Measurements from ENCODE around the gene ABCG5. TPM values are rescaled to one million over a fixed set of nuclear protein-coding genes. Genes with fewer than 3 reads are reported as not detected.

The ABCG5 gene
- total and polyA plus RNA-seq, 2 experiments from 2014 or later = not detected

- Histone ChIP-seq H3K4me3 (no peak overlapping the region), H3K36me3 (no peaks in the 10 kb centered on the region), H3K27ac (no peak overlapping the region), H3K9me3 (ENCODE audit: low read depth) (no peaks in the 10 kb centered on the region), H3K27me3 (no peaks in the 10 kb centered on the region), H3K4me1 (ENCODE audit: low read depth) (no peaks in the 10 kb centered on the region)
- DNase-seq (ENCODE audit: low read depth in 1 of 2, low spot score in 1 of 2) = peak in 1 of 2 donors; percentile 16
- no peak for TF ChIP-seq CTCF (IDR thresholded peaks at IDR 0.05; ENCODE audit: low read depth, low read length)
These were observed 35.5 kb downstream of the ABCG5 start for GRCh38 chr2:43803113-43803512.

GRCh38 chr2:43802135-43802534, 36.5 kb downstream of the ABCG5 start:
- Histone ChIP-seq H3K4me3 (no peak overlapping the region), H3K27me3 (no peaks in the 10 kb centered on the region), H3K9me3 (ENCODE audit: low read depth) (no peaks in the 10 kb centered on the region), H3K4me1 (ENCODE audit: low read depth) (no peaks in the 10 kb centered on the region), H3K36me3 (no peaks in the 10 kb centered on the region), H3K27ac (no peak overlapping the region)
- TF ChIP-seq CTCF (IDR thresholded peaks at IDR 0.05; ENCODE audit: low read depth, low read length) = no peak
- no peak for DNase-seq (ENCODE audit: low read depth in 1 of 2, low spot score in 1 of 2)

GRCh38 chr2:43800894-43801293, 37.7 kb downstream of the ABCG5 start:
- DNase-seq (ENCODE audit: low read depth in 1 of 2, low spot score in 1 of 2) = no peak
- Histone ChIP-seq H3K4me3 (no peak overlapping the region), H3K27ac (no peak overlapping the region), H3K27me3 (no peaks in the 10 kb centered on the region), H3K4me1 (ENCODE audit: low read depth) (no peaks in the 10 kb centered on the region), H3K9me3 (ENCODE audit: low read depth) (no peaks in the 10 kb centered on the region), H3K36me3 (peaks cover 1% of the 10 kb centered on the region)
- no peak for TF ChIP-seq CTCF (IDR thresholded peaks at IDR 0.05; ENCODE audit: low read depth, low read length)

GRCh38 chr2:43798300-43798699, 40.3 kb downstream of the ABCG5 start:
- peak in 1 of 2 donors; percentile 10 for DNase-seq (ENCODE audit: low read depth in 1 of 2, low spot score in 1 of 2)
- no peaks in the 10 kb centered on the region for H3K4me1 ChIP-seq (ENCODE audit: low read depth)
- TF ChIP-seq CTCF (IDR thresholded peaks at IDR 0.05; ENCODE audit: low read depth, low read length) = peak; percentile 35
- no peaks in the 10 kb centered on the region for H3K9me3 ChIP-seq (ENCODE audit: low read depth)
- H3K36me3 ChIP-seq = peaks cover 10% of the 10 kb centered on the region
- H3K27me3 ChIP-seq = no peaks in the 10 kb centered on the region
- H3K4me3 ChIP-seq = no peak overlapping the region
- no peak overlapping the region for H3K27ac ChIP-seq

- Histone ChIP-seq H3K4me1 (ENCODE audit: low read depth) (no peaks in the 10 kb centered on the region), H3K4me3 (no peak overlapping the region), H3K27me3 (no peaks in the 10 kb centered on the region), H3K9me3 (ENCODE audit: low read depth) (no peaks in the 10 kb centered on the region), H3K36me3 (peaks cover 13% of the 10 kb centered on the region), H3K27ac (no peak overlapping the region)
- TF ChIP-seq CTCF (IDR thresholded peaks at IDR 0.05; ENCODE audit: low read depth, low read length) = no peak
- no peak for DNase-seq (ENCODE audit: low read depth in 1 of 2, low spot score in 1 of 2)
These were observed 42.4 kb downstream of the ABCG5 start for GRCh38 chr2:43796206-43796605.

GRCh38 chr2:43794956-43795355, 43.7 kb downstream of the ABCG5 start:
- Histone ChIP-seq H3K36me3 (peaks cover 17% of the 10 kb centered on the region), H3K27me3 (no peaks in the 10 kb centered on the region), H3K4me3 (no peak overlapping the region), H3K9me3 (ENCODE audit: low read depth) (no peaks in the 10 kb centered on the region), H3K27ac (no peak overlapping the region), H3K4me1 (ENCODE audit: low read depth) (no peaks in the 10 kb centered on the region)
- TF ChIP-seq CTCF (IDR thresholded peaks at IDR 0.05; ENCODE audit: low read depth, low read length) = no peak
- DNase-seq (ENCODE audit: low read depth in 1 of 2, low spot score in 1 of 2) = no peak
